ENCODE measurements around the gene FAM149A. TPM values are rescaled to one million over a fixed set of nuclear protein-coding genes. Genes with fewer than 3 reads are reported as not detected.

Gene FAM149A
- total RNA-seq, 1 donor from 2014 or later = not detected

DNA sequence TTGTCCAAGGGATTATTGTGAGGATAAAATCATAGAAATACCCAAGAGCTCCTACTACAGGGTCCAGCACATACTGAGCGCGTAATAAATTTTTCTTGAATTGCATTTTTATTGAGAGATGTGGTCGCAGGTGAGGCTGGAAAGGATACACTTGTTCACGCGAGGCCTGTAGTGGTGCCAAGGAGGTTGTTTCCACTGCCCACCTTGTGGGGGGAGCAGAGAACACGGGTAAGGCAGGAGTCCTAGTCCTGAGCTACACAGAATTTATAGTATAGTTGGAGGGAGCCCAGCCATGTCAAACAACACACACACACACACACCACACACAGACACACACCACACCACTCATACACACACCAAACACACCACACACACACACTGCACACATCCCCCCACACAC is 55.1 kb downstream of the FAM149A start:
- H3K9me3 Mint-ChIP-seq = no peaks in the 10 kb centered on the region
- H3K27ac Mint-ChIP-seq = no peak overlapping the region
- no peak for DNase-seq
- H3K36me3 Mint-ChIP-seq (ENCODE audit: low read depth) = no peaks in the 10 kb centered on the region
- intact Hi-C loops (cut with micrococcal nuclease) = loop anchor here (10.0 kb wide), 1 partner anchor 425 kb away; no protein-coding TSS in a partner anchor
- ChIA-PET CTCF (interaction anchor here (0.9 kb wide), 1 partner anchor 428 kb away, joined by 3 read pairs; no protein-coding TSS in a partner anchor), POLR2A (no interaction called here)
- H3K4me3 Mint-ChIP-seq = no peak overlapping the region
- H3K27me3 Mint-ChIP-seq = peaks cover 15% of the 10 kb centered on the region
- no peak for ATAC-seq (ENCODE audit: low read depth)
- H3K4me1 Mint-ChIP-seq = peaks cover 3% of the 10 kb centered on the region
- TF ChIP-seq, protein P1, sequence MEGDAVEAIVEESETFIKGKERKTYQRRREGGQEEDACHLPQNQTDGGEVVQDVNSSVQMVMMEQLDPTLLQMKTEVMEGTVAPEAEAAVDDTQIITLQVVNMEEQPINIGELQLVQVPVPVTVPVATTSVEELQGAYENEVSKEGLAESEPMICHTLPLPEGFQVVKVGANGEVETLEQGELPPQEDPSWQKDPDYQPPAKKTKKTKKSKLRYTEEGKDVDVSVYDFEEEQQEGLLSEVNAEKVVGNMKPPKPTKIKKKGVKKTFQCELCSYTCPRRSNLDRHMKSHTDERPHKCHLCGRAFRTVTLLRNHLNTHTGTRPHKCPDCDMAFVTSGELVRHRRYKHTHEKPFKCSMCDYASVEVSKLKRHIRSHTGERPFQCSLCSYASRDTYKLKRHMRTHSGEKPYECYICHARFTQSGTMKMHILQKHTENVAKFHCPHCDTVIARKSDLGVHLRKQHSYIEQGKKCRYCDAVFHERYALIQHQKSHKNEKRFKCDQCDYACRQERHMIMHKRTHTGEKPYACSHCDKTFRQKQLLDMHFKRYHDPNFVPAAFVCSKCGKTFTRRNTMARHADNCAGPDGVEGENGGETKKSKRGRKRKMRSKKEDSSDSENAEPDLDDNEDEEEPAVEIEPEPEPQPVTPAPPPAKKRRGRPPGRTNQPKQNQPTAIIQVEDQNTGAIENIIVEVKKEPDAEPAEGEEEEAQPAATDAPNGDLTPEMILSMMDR (IDR thresholded peaks at IDR 0.05) = no peak

DNA sequence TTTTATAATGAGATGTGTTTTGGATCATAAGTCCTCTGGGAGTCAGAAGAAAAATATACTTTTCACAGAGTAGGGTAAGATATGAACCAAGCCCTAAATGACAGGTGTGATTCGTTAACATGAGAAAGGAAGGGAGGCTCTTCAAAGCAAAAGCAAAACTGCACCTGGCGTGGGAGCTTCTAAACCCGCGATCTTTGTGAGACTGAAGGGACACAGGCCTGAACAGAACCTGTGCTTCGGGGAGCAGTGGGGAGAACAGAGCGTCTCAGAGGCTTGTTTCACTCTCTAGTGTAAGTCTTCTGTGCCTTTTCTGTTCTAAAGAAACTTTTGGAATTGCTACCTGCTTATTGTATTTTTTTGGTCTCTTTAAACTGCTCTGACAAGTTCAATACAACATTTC is 56.6 kb downstream of the FAM149A start:
- H3K27ac Mint-ChIP-seq = no peak overlapping the region
- H3K4me1 Mint-ChIP-seq = peaks cover 3% of the 10 kb centered on the region
- H3K27me3 Mint-ChIP-seq = peaks cover 12% of the 10 kb centered on the region
- no peak overlapping the region for H3K4me3 Mint-ChIP-seq
- intact Hi-C loops (cut with micrococcal nuclease) = no loop called here
- DNase-seq (no peak), ATAC-seq (ENCODE audit: low read depth) (no peak)
- TF ChIP-seq, protein P1 (IDR thresholded peaks at IDR 0.05) = no peak
- ChIA-PET POLR2A (no interaction called here), CTCF (no interaction called here)
- H3K36me3 Mint-ChIP-seq (ENCODE audit: low read depth) = no peaks in the 10 kb centered on the region
- H3K9me3 Mint-ChIP-seq = no peaks in the 10 kb centered on the region

GRCh38 chr4:186166852-186167512 is 62.5 kb downstream of the FAM149A start:
- Mint-ChIP-seq H3K27ac (no peak overlapping the region), H3K36me3 (ENCODE audit: low read depth) (no peaks in the 10 kb centered on the region), H3K9me3 (no peaks in the 10 kb centered on the region), H3K4me1 (no peaks in the 10 kb centered on the region), H3K4me3 (no peak overlapping the region), H3K27me3 (peaks cover 10% of the 10 kb centered on the region)
- intact Hi-C loops (cut with micrococcal nuclease) = no loop called here
- CTCF ChIA-PET = no interaction called here
- ATAC-seq (ENCODE audit: low read depth) (no peak), DNase-seq (no peak)
- TF ChIP-seq, protein P1 (IDR thresholded peaks at IDR 0.05) = no peak
- POLR2A ChIA-PET = no interaction called here

DNA sequence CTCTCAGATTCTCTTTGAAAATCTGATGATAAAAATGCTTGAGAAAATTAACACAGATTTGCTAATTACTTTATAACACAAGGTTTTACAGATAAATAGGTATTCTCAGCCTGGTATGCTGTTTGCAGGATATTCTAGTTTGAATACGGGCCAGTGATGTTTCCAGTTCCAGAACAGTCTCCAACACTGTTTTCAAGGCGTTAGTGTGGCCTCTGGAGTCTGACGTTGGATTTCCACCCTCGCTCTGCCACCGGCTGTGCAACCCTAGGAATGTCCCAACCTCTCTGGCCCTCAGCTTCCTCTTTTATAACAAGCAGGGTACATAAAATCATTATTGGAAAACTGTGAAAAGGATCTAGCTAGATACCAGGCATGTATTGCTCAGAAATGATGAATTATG is 63.1 kb downstream of the FAM149A start:
- POLR2A ChIA-PET = no interaction called here
- Mint-ChIP-seq H3K27me3 (peaks cover 10% of the 10 kb centered on the region), H3K9me3 (no peaks in the 10 kb centered on the region), H3K36me3 (ENCODE audit: low read depth) (no peaks in the 10 kb centered on the region), H3K4me3 (no peak overlapping the region), H3K4me1 (no peaks in the 10 kb centered on the region), H3K27ac (no peak overlapping the region)
- no peak for ATAC-seq (ENCODE audit: low read depth)
- intact Hi-C loops (cut with micrococcal nuclease) = no loop called here
- DNase-seq = no peak
- CTCF ChIA-PET = no interaction called here
- TF ChIP-seq, protein P1 (IDR thresholded peaks at IDR 0.05) = no peak

- intact Hi-C loops (cut with micrococcal nuclease) = no loop called here
- CTCF ChIA-PET = no interaction called here
- no peaks in the 10 kb centered on the region for H3K36me3 Mint-ChIP-seq (ENCODE audit: low read depth)
- no peaks in the 10 kb centered on the region for H3K9me3 Mint-ChIP-seq
- no peak for ATAC-seq (ENCODE audit: low read depth)
- H3K4me3 Mint-ChIP-seq = no peak overlapping the region
- H3K4me1 Mint-ChIP-seq = no peaks in the 10 kb centered on the region
- H3K27ac Mint-ChIP-seq = no peak overlapping the region
- no peak for DNase-seq
- TF ChIP-seq, protein P1 (IDR thresholded peaks at IDR 0.05) = no peak
- POLR2A ChIA-PET = no interaction called here
- H3K27me3 Mint-ChIP-seq = peaks cover 10% of the 10 kb centered on the region
These were observed 64.2 kb downstream of the FAM149A start for GRCh38 chr4:186168750-186169149.
